HG03095 (cell line): Measurements from ENCODE around the gene TSSC4.

ENCODE experiments used
- ATAC-seq: cut with Tn5 transposase; IDR thresholded peaks from one replicate; pipeline ENCODE4 v1.9.1; 2021; ENCODE audit warnings: moderate library complexity; ENCODE audit not compliant: unreplicated experiment

TSSC4 gene

DNA sequence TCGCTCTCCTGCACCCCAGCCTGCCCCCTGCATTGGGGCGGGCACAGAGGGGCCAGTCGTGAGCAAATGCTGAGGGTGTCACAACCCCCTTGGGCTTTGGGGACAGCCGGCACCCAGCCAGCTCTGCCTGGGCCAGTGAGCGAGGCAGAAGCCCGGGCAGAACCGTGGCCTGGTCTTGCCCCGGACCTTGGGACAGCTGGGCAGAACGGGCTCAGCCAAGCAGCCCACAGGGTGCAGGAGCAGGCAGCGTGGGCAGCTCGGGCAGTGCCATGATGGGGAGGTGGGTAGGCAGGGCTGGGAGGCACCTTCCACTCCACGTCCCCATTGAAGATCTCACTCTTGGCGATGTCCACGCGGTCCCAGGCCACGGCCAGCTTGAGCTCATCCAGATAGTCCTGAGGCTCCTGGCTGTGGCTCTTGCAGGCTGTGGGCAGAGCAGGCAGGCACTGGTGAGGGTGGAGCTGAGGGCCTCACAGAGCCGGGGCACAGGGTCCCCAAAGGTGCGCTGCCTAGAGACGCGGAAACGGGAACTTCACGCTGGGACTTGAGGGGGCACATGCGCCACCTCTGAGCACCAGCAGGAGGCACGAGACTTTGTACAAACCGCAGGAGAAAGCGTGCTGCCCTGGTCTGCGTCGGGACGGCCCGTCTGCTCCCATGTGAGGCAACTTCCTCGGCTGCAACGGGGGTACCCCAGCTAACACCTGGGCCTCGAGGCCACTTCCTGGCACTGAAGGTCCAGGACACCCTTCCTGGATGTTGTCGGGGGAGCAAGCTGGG, 15.2 kb downstream of the TSSC4 start:
- no peak for ATAC-seq

DNA sequence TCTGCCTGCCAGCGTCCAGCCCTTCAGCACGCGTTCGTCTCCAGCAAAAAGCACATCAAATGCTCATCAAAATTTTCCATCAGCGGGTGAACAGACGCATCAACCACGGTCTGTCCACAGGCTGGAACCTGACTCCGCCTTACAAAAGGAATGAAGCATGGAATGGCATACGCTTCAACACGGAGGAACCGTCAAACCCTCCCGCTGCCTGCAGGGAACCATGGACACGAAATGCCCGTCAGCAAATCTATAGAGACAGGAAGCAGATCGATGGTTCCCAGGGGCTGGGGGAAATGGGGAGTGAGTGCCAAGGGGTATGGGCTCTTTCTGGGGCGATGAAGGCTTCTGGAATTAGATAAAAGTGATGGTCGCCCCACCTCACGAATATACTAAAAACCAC, 16.2 kb downstream of the TSSC4 start:
- no peak for ATAC-seq

DNA sequence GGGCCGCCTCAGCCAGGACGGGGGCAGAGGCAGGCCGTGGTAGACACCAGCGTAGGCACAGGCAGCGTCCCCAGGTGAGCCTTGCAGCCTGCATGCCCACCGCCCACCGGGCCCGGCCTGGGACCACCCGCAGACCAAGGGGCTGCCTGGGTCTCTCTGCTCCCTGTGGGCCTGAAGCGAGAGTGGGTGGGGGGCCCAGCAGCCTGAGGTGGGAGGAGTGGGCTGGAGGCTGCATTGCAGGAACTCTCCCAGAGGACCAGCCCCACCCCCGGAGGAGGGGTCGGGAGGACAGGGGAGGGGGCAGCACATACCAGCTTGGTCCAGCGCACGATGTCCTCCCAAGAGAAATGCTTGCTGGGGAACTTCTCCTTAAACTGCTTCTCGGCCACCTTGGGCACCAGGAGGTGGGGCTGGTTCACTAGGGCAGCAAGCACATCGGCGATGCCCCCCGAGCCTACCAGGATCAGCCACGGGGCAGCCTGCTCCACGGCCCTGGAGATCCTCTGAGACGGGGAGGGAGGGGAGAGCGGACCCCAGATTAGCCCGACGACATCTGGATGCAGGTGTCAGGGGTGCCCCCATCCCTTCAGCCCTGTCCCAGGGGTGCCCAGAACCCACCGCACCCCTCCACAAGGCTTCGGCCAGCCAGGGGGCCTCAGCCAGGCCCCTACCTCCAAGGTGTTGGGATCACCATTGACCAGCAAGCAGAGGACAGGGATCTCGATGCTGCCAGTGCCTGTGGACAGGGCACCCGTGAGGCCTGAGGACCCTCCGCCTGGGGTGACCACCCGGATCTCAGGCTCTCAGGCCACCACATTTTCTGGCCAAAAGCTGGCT, 17.5 kb downstream of the TSSC4 start:
- no peak for ATAC-seq

DNA sequence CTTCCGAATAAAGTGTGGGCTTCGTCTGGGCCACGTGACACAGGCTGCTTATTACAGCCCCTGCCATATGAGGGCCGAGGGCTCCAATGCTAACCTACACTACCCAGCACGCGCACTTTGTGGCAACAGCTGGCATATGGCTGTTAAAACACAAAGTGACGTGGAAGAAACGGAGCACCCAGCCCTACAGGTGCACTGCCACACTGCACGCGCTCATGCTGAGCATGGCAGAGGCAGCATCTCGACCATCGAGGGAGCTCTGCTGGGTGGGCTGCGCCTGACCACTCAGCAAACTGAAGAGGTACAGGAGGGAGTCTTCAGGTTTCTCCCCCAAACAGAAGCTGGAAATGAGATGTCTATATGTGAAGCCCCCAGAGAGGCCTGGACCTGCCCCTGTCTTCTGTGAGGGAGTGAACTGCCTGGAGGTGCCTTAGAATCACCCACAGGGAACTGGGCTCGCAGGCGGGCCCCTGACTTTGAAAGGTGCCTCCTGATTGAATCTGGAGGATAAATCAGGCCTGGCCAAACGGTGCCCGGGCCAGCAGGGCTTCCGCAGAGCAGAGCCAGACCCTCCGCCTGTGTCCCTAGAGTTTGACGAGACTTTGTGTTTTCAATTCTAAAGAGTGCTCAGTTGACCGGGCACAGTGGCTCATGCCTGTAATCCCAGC, 18.3 kb downstream of the TSSC4 start:
- ATAC-seq, result no peak

DNA sequence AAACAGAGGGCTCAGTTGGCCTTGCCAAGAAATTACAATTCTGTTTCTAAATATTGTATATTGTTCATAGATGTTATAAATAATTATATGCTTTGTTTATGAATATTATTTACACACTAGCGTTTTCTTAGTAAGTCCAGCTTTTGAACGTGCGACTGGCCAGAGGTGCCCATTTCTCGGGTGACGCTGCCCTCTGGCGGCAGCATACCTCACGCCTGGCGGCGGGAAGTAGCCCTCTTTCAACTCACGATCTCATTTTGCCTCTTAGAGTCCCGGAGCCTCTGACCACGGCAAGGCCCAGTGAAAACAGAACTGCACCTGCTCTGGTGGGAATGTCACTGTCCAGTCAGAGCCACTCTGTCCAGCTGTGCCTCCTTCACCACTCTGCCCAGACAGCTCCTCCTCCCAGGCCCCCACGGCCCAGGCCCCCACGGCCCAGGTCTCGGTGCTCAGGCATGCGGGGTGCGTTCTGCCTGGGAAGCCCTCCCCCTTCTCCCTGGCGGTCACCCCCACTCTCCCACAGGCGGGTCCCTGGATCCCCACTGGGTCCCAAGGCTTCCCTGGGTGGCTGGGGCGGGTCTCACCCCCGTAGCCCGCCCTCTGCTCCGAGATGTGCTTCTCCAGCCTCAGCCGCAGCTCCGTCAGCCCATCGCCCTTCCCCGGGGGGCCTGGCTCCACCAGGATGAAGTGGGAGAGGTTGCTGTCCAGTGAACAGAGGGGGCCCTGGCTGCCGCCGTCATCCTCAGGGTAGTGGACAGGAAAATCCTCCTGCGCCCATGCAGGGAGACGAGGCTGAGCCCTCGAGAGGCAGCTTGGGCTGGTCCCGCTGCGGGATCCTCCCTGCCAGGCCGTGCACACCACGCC, 19.3 kb downstream of the TSSC4 start:
- ATAC-seq, result no peak

DNA sequence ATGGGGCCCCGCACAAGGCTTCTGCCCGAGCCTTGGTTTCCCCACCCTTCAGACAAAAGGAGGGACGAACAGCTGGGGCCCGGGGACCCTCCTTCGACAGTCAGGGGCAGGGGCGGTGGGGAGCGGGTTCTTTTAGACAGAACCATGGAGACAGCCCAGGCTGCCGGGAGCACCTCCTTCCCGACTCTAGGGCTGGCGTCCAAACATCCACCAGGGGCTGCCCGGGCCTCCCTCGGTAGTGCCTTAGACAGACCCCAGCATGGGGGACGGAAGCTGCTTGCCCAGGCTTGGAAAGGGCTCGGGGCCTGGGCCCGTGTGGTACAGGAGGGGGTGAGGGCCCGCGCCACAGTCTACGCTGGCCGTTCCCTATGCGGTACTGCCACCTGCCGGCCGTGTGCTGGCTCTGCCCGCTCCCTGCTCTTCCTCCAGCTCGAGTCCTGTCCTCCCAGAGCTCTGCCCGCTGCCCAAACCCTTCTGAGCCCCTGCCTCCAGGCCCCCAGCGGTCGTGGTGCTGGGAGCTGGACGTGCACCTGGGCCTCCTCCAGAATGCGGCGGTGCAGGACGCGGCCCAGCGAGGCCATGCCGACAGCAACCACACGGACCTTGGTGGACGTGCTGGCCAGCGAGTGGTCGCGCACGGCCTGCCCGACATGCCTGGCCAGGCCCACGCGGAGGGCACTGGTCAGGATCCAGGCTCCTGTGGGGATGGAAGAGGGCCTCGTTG, 20.1 kb downstream of the TSSC4 start:
- ATAC-seq, result peak; percentile 75

DNA sequence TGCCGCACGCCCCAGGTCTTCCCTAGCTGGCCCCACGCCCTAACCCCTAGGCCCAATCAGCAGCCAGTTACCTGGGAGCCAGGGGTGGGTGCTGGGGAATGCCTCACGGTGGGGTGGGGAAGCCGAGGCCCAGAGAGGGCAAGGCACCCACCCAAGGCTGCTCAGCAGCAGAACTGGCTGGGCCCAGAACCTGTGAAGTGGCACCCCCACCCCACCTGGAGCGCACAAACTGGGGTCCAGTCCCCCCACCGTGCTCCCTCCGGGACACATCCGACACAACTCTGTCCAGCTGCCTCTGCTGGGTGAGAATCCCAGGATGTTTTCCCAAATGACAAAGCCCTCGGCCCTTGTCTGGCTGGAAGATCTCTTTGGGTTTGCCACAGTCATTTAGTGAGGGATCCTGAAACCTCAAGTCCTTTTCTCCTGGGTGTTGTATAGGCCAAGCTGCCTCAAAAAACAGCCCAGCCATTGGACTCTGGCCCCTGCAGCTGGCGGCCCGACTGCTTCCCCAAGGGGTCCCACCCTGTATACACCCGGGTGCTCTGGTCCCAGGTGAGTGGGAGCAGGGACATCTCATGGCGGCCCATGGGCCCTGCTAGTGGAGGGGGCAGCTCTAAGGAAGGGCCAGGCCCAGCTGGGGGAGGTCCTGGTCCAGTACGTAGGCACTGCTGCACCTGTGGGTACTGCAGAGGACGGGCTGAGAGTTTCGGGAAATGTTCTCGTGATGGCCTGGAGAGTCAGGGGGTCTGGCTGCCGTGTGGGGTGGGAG, 20.9 kb downstream of the TSSC4 start:
- no peak for ATAC-seq

DNA sequence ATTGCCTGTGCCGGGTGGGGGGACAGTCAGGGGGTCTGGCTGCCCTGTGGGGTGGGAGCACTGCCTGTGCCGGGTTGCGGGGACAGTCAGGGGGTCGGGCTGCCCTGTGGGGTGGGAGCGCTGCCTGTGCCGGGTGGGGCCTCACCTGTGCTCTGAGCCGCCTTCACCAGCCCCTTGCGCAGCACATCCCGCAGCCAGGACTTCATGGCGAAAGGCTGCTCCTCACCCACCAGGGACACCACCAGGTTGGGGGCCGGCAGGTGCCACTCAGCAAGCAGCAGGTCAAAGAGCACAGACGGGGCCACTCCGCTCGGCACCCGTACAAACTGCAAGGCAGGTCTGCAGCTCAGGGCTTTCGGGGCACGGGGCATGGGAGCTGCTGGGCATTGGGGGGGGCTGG, 21.4 kb downstream of the TSSC4 start:
- ATAC-seq, result no peak

DNA sequence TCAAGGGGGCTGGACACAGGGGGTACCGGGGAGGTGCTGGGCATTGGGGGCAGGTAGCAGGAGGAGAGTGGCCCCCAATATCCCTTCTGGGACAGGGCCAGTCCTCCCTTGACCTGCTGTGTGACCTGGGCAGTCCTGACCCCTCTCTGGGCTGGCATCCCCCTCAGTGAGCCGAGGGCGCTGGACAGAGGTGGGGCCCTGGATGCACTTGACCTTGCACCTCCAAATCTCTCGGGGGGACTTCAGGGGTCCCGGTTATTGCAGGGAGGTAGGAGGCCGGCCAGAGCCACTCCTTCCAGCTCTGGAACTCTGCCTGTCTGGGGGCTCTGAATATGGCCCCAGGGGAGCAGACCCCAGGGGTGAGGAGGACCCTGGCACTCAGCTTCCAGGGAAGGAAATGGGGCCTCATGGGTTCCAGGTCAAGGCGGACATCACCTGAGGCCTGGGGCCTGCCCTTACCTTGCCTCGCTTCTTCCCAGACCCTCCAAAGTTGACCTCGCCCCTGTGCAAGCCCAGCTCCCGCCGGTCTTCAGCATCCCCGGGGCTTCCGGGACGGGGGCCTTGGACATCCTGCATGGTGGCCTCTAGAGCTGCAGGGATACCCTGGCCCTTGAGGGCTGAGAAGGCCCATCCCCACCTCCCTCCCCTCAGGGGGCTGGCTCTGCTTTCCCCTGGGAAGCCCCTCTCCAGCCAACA, 22.1 kb downstream of the TSSC4 start:
- ATAC-seq, result no peak

DNA sequence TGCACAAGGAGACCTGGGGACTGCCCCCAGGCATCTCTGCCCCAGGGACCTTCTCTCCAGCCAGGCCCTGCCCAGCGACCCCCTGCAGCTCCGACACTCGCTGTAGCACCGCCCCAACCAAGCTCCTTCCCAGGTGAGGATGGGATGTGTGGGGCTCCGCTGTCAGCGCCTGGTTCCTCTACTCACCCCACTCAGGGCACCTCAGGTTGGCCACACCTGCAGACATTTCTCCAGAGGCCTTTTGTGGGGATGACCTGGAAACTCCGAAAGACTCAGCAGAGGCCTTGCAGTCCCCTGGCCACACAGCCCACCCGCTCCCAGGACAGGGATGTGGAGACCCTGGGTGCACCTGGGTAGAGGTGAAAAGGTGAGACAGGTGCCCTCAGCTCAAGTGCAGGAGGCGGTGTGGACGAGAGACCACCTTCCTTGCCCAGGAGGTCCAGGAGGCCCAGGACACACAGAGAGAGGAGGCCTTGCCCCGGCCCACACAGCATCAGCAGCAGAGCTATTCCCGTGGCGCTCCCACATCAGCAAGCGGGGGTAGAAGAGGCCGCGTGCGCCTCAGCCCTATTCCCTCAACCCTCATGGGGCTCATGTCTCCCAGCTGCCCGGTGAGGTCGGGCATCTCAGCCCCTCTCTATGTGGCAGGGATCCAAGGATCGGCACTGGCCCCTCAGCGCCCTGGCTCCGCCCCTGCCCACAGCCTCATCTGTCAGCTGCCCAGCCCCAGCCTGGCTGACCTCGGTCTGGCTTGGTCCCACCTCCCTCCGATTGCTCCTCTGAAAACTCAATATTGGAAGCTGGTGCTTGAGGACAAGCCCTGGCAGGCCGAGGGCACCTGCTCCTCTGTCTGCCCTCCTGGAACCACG, 22.8 kb downstream of the TSSC4 start:
- ATAC-seq, result no peak

DNA sequence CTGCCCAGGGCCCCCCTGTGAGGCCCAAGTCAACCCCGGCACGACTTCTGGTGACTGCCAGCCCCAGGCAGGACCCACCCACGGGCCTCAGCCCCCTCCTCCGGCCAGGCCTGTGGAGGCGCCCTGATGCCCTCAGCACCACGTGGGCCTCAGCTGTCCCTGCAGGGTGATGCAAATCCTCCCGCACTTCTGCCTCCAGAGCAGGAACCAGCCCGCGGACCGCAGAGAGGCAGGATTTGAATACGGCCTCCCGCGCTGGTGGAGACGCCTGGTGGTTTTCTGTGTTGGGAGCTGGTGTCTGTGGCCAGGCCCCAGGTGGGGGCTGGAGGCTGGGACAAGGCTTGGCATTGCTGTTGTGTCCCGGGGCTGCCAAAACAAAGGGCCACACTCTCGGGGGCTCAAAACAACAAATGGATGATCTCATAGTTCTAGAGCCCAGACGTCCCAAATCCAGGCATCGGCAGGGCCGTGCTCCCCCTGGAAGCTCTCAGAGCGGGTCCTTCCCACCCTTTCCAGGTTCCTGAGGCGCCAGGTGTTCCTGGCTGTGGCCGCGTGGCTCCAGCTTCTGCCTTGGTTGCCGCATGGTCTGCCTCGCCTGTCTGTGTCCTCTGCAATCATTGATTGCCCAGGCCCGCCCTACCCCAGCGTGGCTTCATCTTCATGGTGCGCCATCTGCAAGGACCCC, 24.4 kb downstream of the TSSC4 start:
- no peak for ATAC-seq

DNA sequence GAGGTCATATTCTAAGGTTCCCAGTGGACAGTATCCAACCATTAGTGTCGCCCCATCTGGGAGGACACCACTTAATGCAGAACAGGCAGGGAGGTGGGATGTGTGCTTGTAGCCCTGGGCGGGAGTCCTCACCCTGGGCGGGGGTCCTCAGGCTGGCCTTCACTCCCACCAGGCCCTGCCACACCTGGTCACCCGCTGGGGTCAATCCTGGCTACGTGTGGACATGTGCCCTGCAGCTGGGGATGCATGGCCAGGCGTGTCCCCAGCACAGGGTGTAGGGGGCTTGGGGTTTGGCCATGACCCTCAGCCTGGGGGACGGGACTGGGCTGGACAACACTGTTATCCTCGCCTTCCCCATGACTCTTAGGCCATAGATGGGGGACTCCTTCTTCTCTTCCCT, 25.0 kb downstream of the TSSC4 start:
- ATAC-seq, result no peak

DNA sequence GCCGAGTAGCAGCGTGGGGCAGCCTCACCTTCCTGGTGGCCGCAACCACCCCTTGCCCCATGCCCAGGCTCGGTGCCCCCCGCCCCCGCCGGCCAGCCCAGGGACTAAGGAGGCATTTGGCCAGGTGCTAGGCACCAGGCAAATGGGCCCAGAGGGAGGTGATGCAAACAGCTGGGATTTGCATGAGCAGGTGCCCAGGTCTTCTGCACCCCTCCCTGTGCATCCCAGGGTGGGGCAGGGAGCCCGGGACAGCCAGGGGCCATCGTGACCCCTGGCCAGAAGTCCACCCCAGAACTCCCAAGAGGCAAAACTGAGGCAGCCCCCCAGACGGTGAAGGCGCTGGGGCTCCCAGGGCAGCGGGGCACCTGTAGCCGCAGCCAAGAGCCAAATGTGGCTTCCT, 25.7 kb downstream of the TSSC4 start:
- no peak for ATAC-seq

DNA sequence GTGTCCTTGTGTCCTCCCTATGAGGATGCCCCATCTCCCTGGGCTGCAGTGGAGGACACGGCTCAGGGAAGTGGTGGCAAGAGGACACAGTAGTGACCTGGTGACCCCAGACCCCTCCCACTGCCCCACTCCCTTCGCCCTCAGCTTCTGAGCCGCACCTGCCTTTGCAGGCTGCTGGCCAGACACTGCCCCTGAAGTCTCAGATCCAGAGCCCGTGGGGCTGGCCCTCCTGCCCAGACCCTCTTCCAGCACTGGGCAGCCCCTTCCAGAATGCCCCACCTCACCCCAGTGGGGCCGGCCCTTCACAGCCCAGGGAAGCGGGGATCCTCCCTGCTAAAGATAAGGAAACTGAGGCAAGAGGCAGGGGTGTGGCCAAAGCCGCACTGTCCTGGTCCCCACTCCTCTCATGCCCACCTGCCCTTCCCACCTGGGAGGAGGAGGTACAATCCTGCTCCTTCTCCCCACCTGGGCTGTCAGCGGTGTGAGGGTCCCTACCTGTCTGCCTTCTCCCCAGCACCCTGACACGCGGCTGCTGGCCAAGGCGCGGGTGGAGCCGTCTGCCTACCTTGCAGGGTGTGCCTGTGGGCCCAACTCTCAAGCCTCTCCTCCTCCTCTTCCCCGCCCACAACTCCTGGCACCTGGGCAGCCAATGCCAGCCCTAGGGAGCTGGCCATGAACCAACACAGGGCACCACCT, 26.4 kb downstream of the TSSC4 start:
- no peak for ATAC-seq

DNA sequence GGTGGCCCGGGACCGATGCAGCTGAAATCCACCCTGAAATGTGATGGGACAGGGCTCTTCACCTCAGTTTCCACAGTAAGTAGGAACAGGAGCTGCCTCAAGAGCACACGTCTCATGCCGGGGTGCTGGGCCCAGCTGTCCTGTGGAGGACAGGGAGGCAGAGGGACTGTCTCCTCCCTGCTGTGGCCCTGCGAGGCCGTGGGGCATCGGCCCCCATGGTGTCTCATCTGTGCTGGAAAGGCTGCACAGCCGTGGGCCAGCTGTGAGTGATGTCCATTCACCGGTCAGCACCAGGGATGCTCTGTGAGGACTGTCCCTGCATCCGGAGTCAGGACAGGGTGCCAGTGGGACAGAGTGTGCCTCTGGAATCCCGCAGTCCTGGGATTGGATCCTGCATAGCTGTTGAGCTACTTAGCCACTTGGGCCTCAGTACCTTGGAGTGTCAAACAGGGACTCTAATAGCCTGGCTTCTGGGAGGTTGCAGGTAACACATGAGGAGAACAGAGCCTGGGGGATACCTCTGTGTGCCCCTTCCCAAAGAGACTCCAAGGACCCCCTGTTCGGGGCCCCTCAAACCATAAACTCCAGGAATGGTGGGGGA, 27.3 kb downstream of the TSSC4 start:
- ATAC-seq, result no peak

DNA sequence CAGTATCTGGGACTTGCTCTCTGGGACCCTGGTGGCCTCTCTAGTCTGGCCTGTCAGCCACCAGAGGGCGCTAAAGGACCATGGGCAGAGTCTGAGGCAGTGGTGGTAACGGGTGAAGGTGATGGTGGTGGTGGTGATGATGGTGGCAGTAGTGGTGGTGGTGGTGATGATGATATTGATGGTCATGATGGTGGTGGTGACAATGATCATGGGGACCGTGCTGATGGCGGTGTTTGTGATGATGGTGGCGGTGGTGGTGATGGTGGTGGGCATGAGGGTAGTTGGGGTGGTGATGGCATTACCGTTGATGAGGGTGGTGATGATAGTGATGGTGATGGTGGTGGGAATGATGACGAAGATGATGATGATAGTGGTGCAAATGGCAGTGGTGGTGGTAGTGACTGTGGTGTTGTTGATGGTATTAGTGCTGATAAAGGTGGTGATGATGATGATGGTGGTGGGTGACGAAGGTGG, 27.8 kb downstream of the TSSC4 start:
- ATAC-seq, result no peak
